Esophagus squamous epithelium (tissue), 4 donors: Measurements from ENCODE around the gene S100PBP.
A peak's percentile ranks its signal among the peaks of the same experiment; 100 is the strongest.

Experiments
- POLR2A ChIP-seq, 4 donors: fragments of 450-650 bp; IDR thresholded peaks; one replicate each; pipeline ENCODE4 v1.6.1; 2017; ENCODE audit warnings: antibody characterized with exemption in 4 of 4, mild to moderate bottlenecking in 4 of 4, moderate library complexity in 3 of 4
- TF ChIP-seq, protein P1 (sequence below), 6 experiments: fragments of 450-650 bp in 4 of 6; fragments of 200-600 bp in 2 of 6; sonication (generic) in 2 of 6; IDR thresholded peaks; one replicate each; pipeline ENCODE4 v1.5.1; 2016 to 2019; ENCODE audit warnings: antibody characterized with exemption in 6 of 6, mild to moderate bottlenecking in 4 of 6, moderate library complexity in 4 of 6

DNA sequence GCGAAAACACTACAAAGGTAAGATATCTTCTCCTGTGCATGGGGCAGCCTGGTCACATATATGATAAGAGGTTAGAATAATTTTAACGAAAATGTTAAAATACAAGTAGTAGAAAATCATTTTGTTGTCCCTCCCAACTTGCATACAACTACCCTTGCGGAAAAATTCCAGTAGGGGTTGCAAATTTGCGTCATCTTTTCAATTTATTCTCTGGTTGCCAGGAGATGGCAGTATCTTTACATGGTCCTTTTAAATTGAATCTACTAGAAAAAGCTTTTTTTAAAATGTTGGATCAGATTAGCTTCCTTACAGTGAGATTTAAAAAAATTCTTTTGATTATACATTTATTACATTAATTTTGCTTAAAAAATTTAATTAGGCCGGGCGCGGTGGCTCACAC lies 10.9 kb downstream of the S100PBP start:
- TF ChIP-seq, protein P1, sequence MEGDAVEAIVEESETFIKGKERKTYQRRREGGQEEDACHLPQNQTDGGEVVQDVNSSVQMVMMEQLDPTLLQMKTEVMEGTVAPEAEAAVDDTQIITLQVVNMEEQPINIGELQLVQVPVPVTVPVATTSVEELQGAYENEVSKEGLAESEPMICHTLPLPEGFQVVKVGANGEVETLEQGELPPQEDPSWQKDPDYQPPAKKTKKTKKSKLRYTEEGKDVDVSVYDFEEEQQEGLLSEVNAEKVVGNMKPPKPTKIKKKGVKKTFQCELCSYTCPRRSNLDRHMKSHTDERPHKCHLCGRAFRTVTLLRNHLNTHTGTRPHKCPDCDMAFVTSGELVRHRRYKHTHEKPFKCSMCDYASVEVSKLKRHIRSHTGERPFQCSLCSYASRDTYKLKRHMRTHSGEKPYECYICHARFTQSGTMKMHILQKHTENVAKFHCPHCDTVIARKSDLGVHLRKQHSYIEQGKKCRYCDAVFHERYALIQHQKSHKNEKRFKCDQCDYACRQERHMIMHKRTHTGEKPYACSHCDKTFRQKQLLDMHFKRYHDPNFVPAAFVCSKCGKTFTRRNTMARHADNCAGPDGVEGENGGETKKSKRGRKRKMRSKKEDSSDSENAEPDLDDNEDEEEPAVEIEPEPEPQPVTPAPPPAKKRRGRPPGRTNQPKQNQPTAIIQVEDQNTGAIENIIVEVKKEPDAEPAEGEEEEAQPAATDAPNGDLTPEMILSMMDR (IDR thresholded peaks at IDR 0.05), result peak in 1 of 6 experiments; percentile 10
- no peak for TF ChIP-seq POLR2A (IDR thresholded peaks at IDR 0.05)
